AG10803 (cell line): ENCODE results near the gene KRT84.

ENCODE experiments used
- DNase-seq: peaks from one replicate; pipeline ENCODE4 v3.0.0; 2010; ENCODE audit warnings: low read depth
- H3K4me3 ChIP-seq: 2 replicates; pipeline ENCODE4 v1.5.1; 2011; ENCODE audit warnings: mild to moderate bottlenecking, low read length, control low read depth
- CTCF ChIP-seq: conservative IDR thresholded peaks from 2 replicates; pipeline ENCODE4 v1.5.1; 2011; ENCODE audit warnings: mild to moderate bottlenecking, low read length, control low read depth, inconsistent platforms

KRT84 gene

DNA sequence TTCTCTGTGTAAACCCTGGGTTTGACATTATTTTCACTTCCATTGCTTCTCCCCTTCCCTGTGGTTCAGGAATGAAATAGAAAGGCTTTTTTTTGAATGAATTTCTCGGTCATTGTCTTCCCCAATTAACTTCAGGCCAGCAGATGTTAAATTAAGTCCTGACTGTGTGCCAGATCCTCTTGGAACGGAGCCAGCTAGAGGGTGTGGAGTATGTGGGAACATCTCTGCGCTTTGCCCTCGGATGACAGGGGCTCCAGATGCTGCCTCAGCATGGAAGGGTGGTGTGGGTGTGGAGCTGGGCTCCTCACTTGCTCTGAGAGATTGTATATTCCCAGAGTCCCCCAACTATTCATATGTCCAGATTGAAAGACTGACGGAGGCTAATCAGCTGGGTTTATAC, 31.3 kb downstream of the KRT84 start:
- TF ChIP-seq CTCF, result no peak
- no peak for DNase-seq
- no peak overlapping the region for H3K4me3 ChIP-seq

- TF ChIP-seq CTCF, result no peak
- H3K4me3 ChIP-seq, result no peak overlapping the region
- no peak for DNase-seq
Observed at GRCh38 chr12:52353766-52354165, 31.7 kb downstream of the KRT84 start.

- TF ChIP-seq CTCF, result no peak
- no peak overlapping the region for H3K4me3 ChIP-seq
- DNase-seq, result no peak
Observed at GRCh38 chr12:52352951-52353350, 32.5 kb downstream of the KRT84 start.

- H3K4me3 ChIP-seq, result no peak overlapping the region
- TF ChIP-seq CTCF, result no peak
- no peak for DNase-seq
Observed at GRCh38 chr12:52351196-52352059, 34.0 kb downstream of the KRT84 start.

DNA sequence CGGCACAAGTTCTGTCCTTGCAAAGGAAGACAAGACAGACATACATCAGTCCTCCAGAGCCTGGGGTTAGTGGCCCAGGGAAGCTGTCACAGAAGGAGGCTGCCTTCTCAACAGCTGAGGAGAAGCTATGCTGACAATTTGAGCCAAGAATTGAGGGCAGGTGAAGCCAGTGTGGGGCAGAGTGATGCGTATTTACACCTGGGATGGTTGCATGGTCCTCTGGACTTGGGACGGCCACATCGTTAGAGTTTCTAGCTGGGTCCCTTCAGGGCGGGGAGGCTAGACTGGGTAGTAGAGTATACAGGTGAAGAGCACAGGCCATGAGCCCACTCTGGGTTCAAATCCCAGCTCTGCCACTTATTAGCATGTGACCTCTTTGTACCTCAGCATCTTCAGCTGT, 34.7 kb downstream of the KRT84 start:
- no peak for TF ChIP-seq CTCF
- no peak overlapping the region for H3K4me3 ChIP-seq
- no peak for DNase-seq

DNA sequence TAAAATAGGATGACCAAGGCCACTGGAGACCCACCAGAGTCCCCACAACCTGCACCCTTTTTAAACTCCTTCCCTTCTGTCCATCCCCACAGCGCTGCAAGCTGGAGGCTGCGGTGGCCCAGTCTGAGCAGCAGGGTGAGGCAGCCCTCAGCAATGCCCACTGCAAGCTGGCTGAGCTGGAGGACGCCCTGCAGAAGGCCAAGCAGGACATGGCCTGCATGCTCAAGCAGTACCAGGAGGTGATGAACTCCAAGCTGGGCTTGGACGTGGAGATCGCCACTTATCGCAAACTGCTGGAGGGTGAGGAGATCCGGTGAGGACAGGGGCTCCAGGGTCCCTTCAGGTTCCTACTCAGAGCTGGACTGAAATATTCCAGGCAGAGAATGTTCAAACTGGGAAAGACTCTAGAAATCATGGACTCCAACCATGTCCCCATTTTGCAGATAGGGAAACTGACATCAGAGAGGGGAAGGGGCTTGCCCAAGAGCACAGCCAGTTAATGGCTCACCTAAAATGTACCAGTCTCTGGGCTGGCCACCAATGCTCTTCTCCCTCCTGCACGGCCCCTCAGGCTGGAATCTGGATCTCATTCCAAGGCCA, 35.3 kb downstream of the KRT84 start:
- DNase-seq, result no peak
- no peak for TF ChIP-seq CTCF
- H3K4me3 ChIP-seq, result no peak overlapping the region

DNA sequence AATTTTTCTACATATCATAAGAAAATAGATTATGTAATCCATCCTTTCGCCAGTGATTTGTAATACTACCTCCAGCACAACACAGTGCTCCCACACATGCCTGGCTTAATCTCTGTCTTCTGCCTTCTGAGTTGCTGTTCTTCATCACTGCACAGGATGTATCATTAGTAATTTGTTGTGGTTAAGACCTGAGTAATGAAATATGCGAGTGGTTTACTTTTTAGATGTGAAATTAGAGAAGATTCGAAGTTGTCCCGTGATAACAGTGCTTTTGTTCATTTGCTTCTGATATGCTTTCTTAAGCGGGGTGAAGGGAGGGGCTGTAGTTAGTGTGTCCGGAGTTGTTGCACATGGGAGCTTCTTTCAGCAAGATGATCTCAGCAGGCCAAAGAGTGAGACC, 36.3 kb downstream of the KRT84 start:
- no peak for DNase-seq
- no peak for TF ChIP-seq CTCF
- H3K4me3 ChIP-seq, result no peak overlapping the region
